ENCODE measurements around the gene PRMT9. TPM values are rescaled to one million over a fixed set of nuclear protein-coding genes. Genes with fewer than 3 reads are reported as not detected.

Gene PRMT9
- total RNA-seq, 1 experiment from 2014 or later: 7.7 TPM

GRCh38 chr4:147678796-147679549, 5.0 kb downstream of the PRMT9 start:
- no peak for DNase-seq (ENCODE audit: low spot score)

GRCh38 chr4:147678106-147678505, 5.9 kb downstream of the PRMT9 start:
- peak; percentile 1 for DNase-seq (ENCODE audit: low spot score)

- no peak for DNase-seq (ENCODE audit: low spot score)
Measured at GRCh38 chr4:147674496-147674895, 9.5 kb downstream of the PRMT9 start.

GRCh38 chr4:147674073-147674472, 9.9 kb downstream of the PRMT9 start:
- no peak for DNase-seq (ENCODE audit: low spot score)

- DNase-seq (ENCODE audit: low spot score): no peak
Measured at GRCh38 chr4:147658501-147658900, 25.5 kb downstream of the PRMT9 start.

GRCh38 chr4:147655639-147656038, 28.3 kb downstream of the PRMT9 start:
- no peak for DNase-seq (ENCODE audit: low spot score)

- no peak for DNase-seq (ENCODE audit: low spot score)
Measured at GRCh38 chr4:147651563-147651962, 32.4 kb downstream of the PRMT9 start.

DNA sequence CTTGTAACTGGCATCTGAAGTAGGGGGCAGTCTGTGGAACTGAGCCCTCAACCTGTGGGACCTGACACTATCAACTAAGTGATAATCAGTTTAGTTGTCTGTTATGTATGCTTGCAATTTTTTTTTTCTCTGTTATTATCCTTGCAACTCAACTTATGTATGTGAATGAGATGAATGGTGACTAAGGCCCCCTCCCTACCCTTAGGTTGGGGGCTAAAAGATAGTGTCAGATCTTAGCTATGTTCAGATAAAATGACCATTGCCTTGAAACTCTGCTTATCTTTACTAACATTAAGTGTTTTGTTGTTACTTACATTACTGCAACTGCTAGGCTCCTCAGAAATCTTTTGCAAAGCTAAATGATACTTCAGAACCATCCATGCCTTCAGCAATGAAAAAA, 35.3 kb downstream of the PRMT9 start:
- no peak for DNase-seq (ENCODE audit: low spot score)

GRCh38 chr4:147645099-147645498, 38.9 kb downstream of the PRMT9 start:
- DNase-seq (ENCODE audit: low spot score): no peak

- DNase-seq (ENCODE audit: low spot score): no peak
Measured at GRCh38 chr4:147644471-147644870, 39.5 kb downstream of the PRMT9 start.

GRCh38 chr4:147643616-147644015, 40.3 kb downstream of the PRMT9 start:
- DNase-seq (ENCODE audit: low spot score): no peak

GRCh38 chr4:147640331-147640730, 43.6 kb downstream of the PRMT9 start:
- DNase-seq (ENCODE audit: low spot score): no peak

GRCh38 chr4:147639388-147639787, 44.6 kb downstream of the PRMT9 start:
- no peak for DNase-seq (ENCODE audit: low spot score)

DNA sequence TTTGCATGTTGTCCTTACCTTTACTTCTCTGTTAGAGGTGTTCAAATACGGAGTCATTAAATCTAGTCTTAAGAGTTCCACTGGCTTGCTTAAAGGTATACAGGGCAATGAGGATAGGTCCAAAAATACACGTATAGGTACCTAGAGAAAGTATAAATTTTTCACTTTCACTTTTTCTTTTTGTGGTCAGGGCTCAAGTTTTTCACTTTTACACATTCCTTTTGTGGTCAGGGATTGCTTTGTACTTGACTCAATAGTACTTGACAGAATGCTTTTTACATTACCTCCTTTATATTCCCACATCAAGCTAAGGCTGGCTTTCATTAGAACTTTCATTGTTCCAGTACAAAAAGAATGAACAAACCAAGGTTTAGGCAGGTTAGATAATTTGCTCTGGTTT, 45.0 kb downstream of the PRMT9 start:
- peak; percentile 6 for DNase-seq (ENCODE audit: low spot score)

GRCh38 chr4:147638365-147638764, 45.6 kb downstream of the PRMT9 start:
- DNase-seq (ENCODE audit: low spot score): no peak

- no peak for DNase-seq (ENCODE audit: low spot score)
Measured at GRCh38 chr4:147635348-147635747, 48.6 kb downstream of the PRMT9 start.

- no peak for DNase-seq (ENCODE audit: low spot score)
Measured at GRCh38 chr4:147633643-147634042, 50.3 kb downstream of the PRMT9 start.

- DNase-seq (ENCODE audit: low spot score): no peak
Measured at GRCh38 chr4:147633113-147633512, 50.9 kb downstream of the PRMT9 start.

DNA sequence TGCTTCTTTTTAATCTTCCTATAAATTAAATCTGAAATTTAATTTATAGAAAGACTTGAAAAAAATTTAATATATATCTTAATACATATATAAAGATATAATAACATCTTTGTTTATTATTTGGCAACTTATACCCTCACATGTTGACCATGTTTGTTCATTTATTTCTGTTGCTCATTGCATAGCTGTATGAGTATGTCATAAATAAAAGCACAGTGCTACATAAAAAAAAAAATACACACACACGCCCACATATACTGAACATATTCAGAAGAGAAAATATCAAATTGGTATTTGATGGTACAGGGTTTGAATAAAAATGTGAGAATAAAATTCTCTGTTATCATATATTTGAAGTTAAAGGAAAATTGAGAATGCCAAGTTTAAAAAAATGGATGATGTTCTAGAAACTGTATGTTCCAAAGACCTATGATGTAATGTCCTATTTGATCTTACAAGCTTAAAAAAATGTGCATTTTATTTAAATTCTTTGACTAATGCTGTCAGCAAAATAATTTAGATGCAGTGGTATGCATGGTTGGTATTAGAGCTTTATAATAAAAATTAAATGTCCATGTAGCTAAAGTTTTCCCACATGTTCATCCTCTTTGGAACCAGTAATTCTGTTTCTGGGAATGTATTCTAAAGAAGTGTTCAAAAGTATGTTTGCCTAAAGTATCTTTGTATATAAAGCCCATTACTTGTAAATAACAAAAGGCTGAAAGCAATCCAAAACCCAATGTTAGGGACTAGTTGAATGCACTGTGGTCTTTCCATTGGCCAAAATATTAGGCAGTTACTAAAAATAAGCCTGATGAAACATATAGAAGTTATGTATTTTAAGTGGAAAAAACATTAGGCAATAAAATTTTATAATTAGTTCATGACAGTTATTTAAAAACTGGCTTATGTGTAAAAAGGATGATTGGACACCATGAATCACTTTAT, 53.9 kb downstream of the PRMT9 start:
- no peak for DNase-seq (ENCODE audit: low spot score)

GRCh38 chr4:147628415-147628814, 55.5 kb downstream of the PRMT9 start:
- no peak for DNase-seq (ENCODE audit: low spot score)

DNA sequence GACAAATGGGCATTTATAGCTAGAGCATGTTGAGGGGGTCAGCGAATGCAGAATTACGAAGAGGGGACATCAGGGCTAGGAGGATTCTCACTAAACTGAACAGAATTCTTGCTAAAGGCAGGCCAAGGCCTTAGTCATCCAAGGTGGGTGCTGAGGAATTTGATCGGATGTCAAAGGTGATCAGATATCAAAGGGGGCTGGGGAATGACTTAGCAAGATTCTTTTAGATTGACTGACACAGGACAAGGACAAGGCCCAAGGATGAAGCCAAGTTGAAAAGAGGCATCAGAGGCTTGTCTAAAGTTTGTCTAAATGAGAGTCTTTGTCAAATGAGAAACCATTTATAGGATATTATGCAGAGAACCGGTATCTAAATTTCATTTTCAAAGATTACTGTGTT, 57.1 kb downstream of the PRMT9 start:
- DNase-seq (ENCODE audit: low spot score): no peak

GRCh38 chr4:147625733-147626132, 58.2 kb downstream of the PRMT9 start:
- no peak for DNase-seq (ENCODE audit: low spot score)

GRCh38 chr4:147620315-147620714, 63.6 kb downstream of the PRMT9 start:
- DNase-seq (ENCODE audit: low spot score): no peak
